CD4-positive, alpha-beta T cell treated with Interferon alpha-2 for 1 hour (primary cell): Measurements from ENCODE around the gene RANBP3.
"Not testable (repeated sequence)": the region's sequence is repeated elsewhere in the genome, so short reads cannot be mapped to it uniquely, and the experiment has no call there.

Experiments
- DNase-seq, 2 donors: peaks; one replicate each; pipeline ENCODE4 v3.0.0-alpha.2; 2020 to 2022

Gene RANBP3

GRCh38 chr19:5963855-5964254 is 14.1 kb downstream of the RANBP3 start:
- DNase-seq: no peak

GRCh38 chr19:5963259-5963658 is 14.7 kb downstream of the RANBP3 start:
- DNase-seq: not testable (repeated sequence)

- peak; percentile 76 to 86 for DNase-seq
Observed at GRCh38 chr19:5961969-5962945, 15.7 kb downstream of the RANBP3 start.

GRCh38 chr19:5961641-5961968 is 16.3 kb downstream of the RANBP3 start:
- not testable (repeated sequence) for DNase-seq

- no peak for DNase-seq
Observed at GRCh38 chr19:5960005-5961001, 17.6 kb downstream of the RANBP3 start.

GRCh38 chr19:5959260-5960004 is 18.5 kb downstream of the RANBP3 start:
- no peak for DNase-seq

GRCh38 chr19:5958851-5959122 is 19.2 kb downstream of the RANBP3 start:
- DNase-seq: no peak

GRCh38 chr19:5958074-5958850 is 19.7 kb downstream of the RANBP3 start:
- no peak for DNase-seq

GRCh38 chr19:5957170-5957569 is 20.8 kb downstream of the RANBP3 start:
- no peak for DNase-seq

- no peak for DNase-seq
Observed at GRCh38 chr19:5956728-5957127, 21.2 kb downstream of the RANBP3 start.

- no peak for DNase-seq
Observed at GRCh38 chr19:5956323-5956722, 21.6 kb downstream of the RANBP3 start.

- no peak for DNase-seq
Observed at GRCh38 chr19:5955636-5955935, 22.4 kb downstream of the RANBP3 start.

GRCh38 chr19:5954293-5954692 is 23.6 kb downstream of the RANBP3 start:
- no peak for DNase-seq

- DNase-seq: peak in 1 of 2 donors; percentile 25
Observed at GRCh38 chr19:5953680-5954213, 24.2 kb downstream of the RANBP3 start.

GRCh38 chr19:5953030-5953589 is 24.8 kb downstream of the RANBP3 start:
- no peak for DNase-seq

GRCh38 chr19:5952193-5953029 is 25.5 kb downstream of the RANBP3 start:
- no peak for DNase-seq

- DNase-seq: no peak
Observed at GRCh38 chr19:5951338-5951861, 26.5 kb downstream of the RANBP3 start.

- DNase-seq: peak in 1 of 2 donors; percentile 26
Observed at GRCh38 chr19:5950741-5951140, 27.2 kb downstream of the RANBP3 start.

- peak in 1 of 2 donors; percentile 46 for DNase-seq
Observed at GRCh38 chr19:5949792-5950305, 28.1 kb downstream of the RANBP3 start.
